ENCODE data around the gene TMEM132C.

Gene TMEM132C

GRCh38 chr12:128365032-128365431, 98.1 kb downstream of the TMEM132C start:
- TF ChIP-seq TAF1 (IDR thresholded peaks at IDR 0.05; ENCODE audit: borderline replicate concordance, insufficient read depth, low read length) (no peak), SIN3A (IDR thresholded peaks at IDR 0.05; ENCODE audit: borderline replicate concordance, insufficient read depth, low read length) (no peak), POLR2AphosphoS5 (IDR thresholded peaks at IDR 0.05; ENCODE audit: low read depth, low read length) (no peak)

DNA sequence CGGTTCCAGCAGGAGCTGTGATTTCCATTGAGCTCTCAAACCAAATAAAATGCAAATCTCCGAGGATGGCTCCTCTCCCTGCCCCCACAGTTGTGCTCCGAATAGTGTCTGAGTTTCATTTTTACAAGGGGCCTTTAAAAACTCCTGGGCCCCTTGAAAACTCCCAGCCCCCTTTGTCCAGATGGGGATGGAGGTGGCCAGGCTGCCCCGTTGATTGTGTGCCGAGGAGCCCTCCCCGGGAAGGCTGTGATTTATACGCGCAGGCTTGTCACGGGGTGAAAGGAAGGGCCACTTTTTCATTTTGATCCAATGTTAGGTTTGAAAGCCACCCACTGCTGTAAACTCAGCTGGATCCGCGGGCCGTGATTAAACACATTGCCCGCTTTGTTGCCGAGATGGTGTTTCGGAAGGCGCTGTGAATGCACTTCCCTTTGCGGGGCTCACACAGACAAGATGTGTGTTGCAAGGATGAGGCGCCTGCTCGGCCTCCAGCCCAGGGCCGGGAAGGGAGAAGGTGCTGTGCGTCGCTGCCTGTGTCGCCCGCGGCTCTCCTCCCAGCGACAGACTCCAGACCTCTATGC, 98.8 kb downstream of the TMEM132C start:
- TF ChIP-seq FOXP2 (optimal IDR thresholded peaks at IDR 0.05; ENCODE audit: borderline replicate concordance, extremely low read depth, extremely low read length, insufficient read depth): no peak
- no peak for TF ChIP-seq SIN3A (IDR thresholded peaks at IDR 0.05; ENCODE audit: borderline replicate concordance, insufficient read depth, low read length)
- no peak for TF ChIP-seq POLR2AphosphoS5 (IDR thresholded peaks at IDR 0.05; ENCODE audit: low read depth, low read length)
- TF ChIP-seq, protein P1, sequence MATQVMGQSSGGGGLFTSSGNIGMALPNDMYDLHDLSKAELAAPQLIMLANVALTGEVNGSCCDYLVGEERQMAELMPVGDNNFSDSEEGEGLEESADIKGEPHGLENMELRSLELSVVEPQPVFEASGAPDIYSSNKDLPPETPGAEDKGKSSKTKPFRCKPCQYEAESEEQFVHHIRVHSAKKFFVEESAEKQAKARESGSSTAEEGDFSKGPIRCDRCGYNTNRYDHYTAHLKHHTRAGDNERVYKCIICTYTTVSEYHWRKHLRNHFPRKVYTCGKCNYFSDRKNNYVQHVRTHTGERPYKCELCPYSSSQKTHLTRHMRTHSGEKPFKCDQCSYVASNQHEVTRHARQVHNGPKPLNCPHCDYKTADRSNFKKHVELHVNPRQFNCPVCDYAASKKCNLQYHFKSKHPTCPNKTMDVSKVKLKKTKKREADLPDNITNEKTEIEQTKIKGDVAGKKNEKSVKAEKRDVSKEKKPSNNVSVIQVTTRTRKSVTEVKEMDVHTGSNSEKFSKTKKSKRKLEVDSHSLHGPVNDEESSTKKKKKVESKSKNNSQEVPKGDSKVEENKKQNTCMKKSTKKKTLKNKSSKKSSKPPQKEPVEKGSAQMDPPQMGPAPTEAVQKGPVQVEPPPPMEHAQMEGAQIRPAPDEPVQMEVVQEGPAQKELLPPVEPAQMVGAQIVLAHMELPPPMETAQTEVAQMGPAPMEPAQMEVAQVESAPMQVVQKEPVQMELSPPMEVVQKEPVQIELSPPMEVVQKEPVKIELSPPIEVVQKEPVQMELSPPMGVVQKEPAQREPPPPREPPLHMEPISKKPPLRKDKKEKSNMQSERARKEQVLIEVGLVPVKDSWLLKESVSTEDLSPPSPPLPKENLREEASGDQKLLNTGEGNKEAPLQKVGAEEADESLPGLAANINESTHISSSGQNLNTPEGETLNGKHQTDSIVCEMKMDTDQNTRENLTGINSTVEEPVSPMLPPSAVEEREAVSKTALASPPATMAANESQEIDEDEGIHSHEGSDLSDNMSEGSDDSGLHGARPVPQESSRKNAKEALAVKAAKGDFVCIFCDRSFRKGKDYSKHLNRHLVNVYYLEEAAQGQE (IDR thresholded peaks at IDR 0.05; ENCODE audit: insufficient read depth in 1 of 2, low read depth in 2 of 2, low read length in 2 of 2): no peak
- no peak for TF ChIP-seq TAF1 (IDR thresholded peaks at IDR 0.05; ENCODE audit: borderline replicate concordance, insufficient read depth, low read length)

DNA sequence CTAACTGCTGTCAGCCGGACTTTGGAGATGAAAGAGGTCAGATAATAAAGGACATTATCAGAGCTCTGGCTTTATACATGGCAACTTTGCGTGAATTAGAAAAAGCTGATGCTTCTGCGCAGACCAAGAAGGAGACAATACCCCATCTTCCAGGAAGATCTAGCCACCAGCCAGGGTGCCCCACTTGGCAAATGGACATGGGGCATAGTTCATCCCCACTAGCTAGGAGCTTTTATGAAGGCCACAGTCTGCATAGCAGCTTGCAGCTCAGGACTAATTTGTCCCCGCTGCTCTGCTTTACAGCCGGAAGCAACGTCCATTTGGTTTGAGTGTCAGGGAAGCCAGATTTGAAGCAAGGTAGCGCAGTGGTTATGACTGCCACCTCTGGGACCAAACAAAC, 101.0 kb downstream of the TMEM132C start:
- TF ChIP-seq, protein P1 (IDR thresholded peaks at IDR 0.05; ENCODE audit: insufficient read depth in 1 of 2, low read depth in 2 of 2, low read length in 2 of 2): no peak
- TF ChIP-seq SIN3A (IDR thresholded peaks at IDR 0.05; ENCODE audit: borderline replicate concordance, insufficient read depth, low read length): no peak
- TF ChIP-seq POLR2AphosphoS5 (IDR thresholded peaks at IDR 0.05; ENCODE audit: low read depth, low read length): no peak
- no peak for TF ChIP-seq TAF1 (IDR thresholded peaks at IDR 0.05; ENCODE audit: borderline replicate concordance, insufficient read depth, low read length)
- no peak for TF ChIP-seq FOXP2 (optimal IDR thresholded peaks at IDR 0.05; ENCODE audit: borderline replicate concordance, extremely low read depth, extremely low read length, insufficient read depth)

GRCh38 chr12:128381541-128381940, 114.6 kb downstream of the TMEM132C start:
- TF ChIP-seq TAF1 (IDR thresholded peaks at IDR 0.05; ENCODE audit: borderline replicate concordance, insufficient read depth, low read length) (no peak), SIN3A (IDR thresholded peaks at IDR 0.05; ENCODE audit: borderline replicate concordance, insufficient read depth, low read length) (no peak), POLR2AphosphoS5 (IDR thresholded peaks at IDR 0.05; ENCODE audit: low read depth, low read length) (no peak), FOXP2 (optimal IDR thresholded peaks at IDR 0.05; ENCODE audit: borderline replicate concordance, extremely low read depth, extremely low read length, insufficient read depth) (no peak)
- TF ChIP-seq, protein P1 (IDR thresholded peaks at IDR 0.05; ENCODE audit: insufficient read depth in 1 of 2, low read depth in 2 of 2, low read length in 2 of 2): no peak

- no peak for TF ChIP-seq TAF1 (IDR thresholded peaks at IDR 0.05; ENCODE audit: borderline replicate concordance, insufficient read depth, low read length)
- TF ChIP-seq, protein P1 (IDR thresholded peaks at IDR 0.05; ENCODE audit: insufficient read depth in 1 of 2, low read depth in 2 of 2, low read length in 2 of 2): no peak
These were observed 115.0 kb downstream of the TMEM132C start for GRCh38 chr12:128381946-128382345.
